IMR-90 (cell line): Measurements from ENCODE around the gene NPHP4.

Experiments used
- CEBPB ChIP-seq: IDR thresholded peaks from 2 replicates; pipeline ENCODE4 v1.6.1; 2012; ENCODE audit warnings: low read depth, low read length, improper control_type of control experiment
- CHD1 ChIP-seq: IDR thresholded peaks from 2 replicates; pipeline ENCODE4 v1.6.1; 2012; ENCODE audit warnings: low read depth, low read length, improper control_type of control experiment
- CTCF ChIP-seq: conservative IDR thresholded peaks from 2 replicates; pipeline ENCODE4 v1.5.1; 2012; ENCODE audit warnings: mild to moderate bottlenecking, low read depth, low read length, improper control_type of control experiment
- ELK1 ChIP-seq: fragments of 150-350 bp; IDR thresholded peaks from 2 replicates; pipeline ENCODE4 v1.6.1; 2016; ENCODE audit warnings: low read depth, mild to moderate bottlenecking, low read length, moderate library complexity, borderline replicate concordance
- FOS ChIP-seq: fragments of 150-350 bp; IDR thresholded peaks from 2 replicates; pipeline ENCODE4 v1.6.1; 2016; ENCODE audit warnings: low read depth, low read length
- MAFK ChIP-seq: IDR thresholded peaks from 2 replicates; pipeline ENCODE4 v1.6.1; 2012; ENCODE audit warnings: low read depth, low read length, improper control_type of control experiment
- MAZ ChIP-seq: IDR thresholded peaks from 2 replicates; pipeline ENCODE4 v1.6.1; 2012; ENCODE audit warnings: low read depth, mild to moderate bottlenecking, low read length, improper control_type of control experiment, moderate library complexity, borderline replicate concordance
- MXI1 ChIP-seq: IDR thresholded peaks from 2 replicates; pipeline ENCODE4 v1.6.1; 2012; ENCODE audit warnings: low read depth, mild to moderate bottlenecking, low read length, moderate library complexity, borderline replicate concordance
- POLR2A ChIP-seq: IDR thresholded peaks from 2 replicates; pipeline ENCODE4 v1.6.1; 2012; ENCODE audit warnings: mild to moderate bottlenecking, low read depth, low read length
- RAD21 ChIP-seq: IDR thresholded peaks from 2 replicates; pipeline ENCODE4 v1.6.1; 2012; ENCODE audit warnings: low read length, improper control_type of control experiment
- RCOR1 ChIP-seq: IDR thresholded peaks from 2 replicates; pipeline ENCODE4 v1.6.1; 2012; ENCODE audit warnings: mild to moderate bottlenecking, low read length, improper control_type of control experiment; ENCODE audit not compliant: insufficient replicate concordance
- SMC3 ChIP-seq: fragments of 150-350 bp; IDR thresholded peaks from 2 replicates; pipeline ENCODE4 v1.6.1; 2016; ENCODE audit warnings: low read depth, mild to moderate bottlenecking, antibody characterized with exemption, low read length, moderate library complexity

- no peak for TF ChIP-seq CEBPB
- no peak for TF ChIP-seq CTCF
- no peak for TF ChIP-seq MXI1
- no peak for TF ChIP-seq RAD21
- TF ChIP-seq MAFK: no peak
- TF ChIP-seq MAZ: no peak
- TF ChIP-seq CHD1: no peak
- TF ChIP-seq FOS: no peak
- no peak for TF ChIP-seq ELK1
- TF ChIP-seq SMC3: no peak
- TF ChIP-seq POLR2A: no peak
- TF ChIP-seq RCOR1: no peak
Observed at GRCh38 chr1:5859766-5860165, 132.5 kb downstream of the NPHP4 start.
